AML-193 (cell line): ENCODE data around the gene FIG4.
"Not testable (repeated sequence)": the region's sequence is repeated elsewhere in the genome, so short reads cannot be mapped to it uniquely, and the experiment has no call there.

ENCODE experiments used
- DNase-seq, 2 experiments: peaks; one replicate each; lab custom pipeline; 2025; lab: John Stamatoyannopoulos, UW

The FIG4 gene

GRCh38 chr6:109690737-109691621, at the start of gene FIG4, which contains the start of gene AK9:
TSS of gene FIG4 (plus strand) at chr6:109691296. CDS start at chr6:109691436, 140 bp downstream.
TSS of gene AK9 (minus strand) at chr6:109691202. CDS start at chr6:109675745, 15,457 bp downstream.
- DNase-seq = peak; percentile 92 to 93

DNA sequence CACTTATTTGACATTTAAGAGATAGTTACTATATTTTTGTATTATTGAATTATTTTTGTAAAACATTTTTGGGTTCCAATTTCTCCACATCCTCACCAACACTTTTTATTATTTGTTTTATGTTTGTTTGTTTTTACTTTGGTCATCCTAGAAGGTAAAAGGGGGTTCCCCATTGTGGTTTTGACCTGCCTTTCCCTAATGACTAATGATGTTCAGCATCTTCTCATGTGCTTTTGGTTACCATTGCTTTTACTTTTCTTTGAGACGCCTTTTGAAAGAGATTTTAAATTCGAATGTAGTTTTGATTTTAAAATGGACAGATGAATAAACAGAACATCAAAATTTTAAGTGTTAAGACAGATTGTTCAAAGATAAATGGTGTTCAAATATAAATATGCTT, 47.0 kb upstream of the FIG4 start:
- DNase-seq = no peak

- no peak for DNase-seq
Observed at GRCh38 chr6:109653264-109653663, 37.8 kb upstream of the FIG4 start.

GRCh38 chr6:109655761-109656262, 35.3 kb upstream of the FIG4 start:
- no peak for DNase-seq

- DNase-seq = no peak
Observed at GRCh38 chr6:109660526-109661320, 30.4 kb upstream of the FIG4 start.

DNA sequence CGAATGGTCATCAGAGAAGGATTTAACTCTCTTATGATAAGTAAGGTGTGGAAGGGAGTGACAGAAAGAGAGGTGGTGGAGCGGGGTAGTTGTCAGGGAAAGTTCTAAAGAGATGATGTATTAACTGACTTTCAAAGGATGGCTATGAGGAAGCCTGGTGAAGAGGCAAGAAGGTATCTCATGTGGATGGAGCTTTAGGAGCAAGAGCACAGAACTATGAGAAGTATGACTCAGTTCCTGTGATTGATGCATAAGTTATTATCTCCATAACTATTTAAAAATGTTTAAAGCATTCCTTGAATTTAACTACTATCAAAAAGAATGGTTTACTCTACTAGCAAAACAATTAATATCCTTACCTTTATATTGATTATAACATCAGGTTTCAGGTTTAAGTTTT, 28.9 kb upstream of the FIG4 start:
- no peak for DNase-seq

GRCh38 chr6:109669811-109670210, 21.3 kb upstream of the FIG4 start:
- DNase-seq = no peak

GRCh38 chr6:109671733-109672132, 19.4 kb upstream of the FIG4 start:
- no peak for DNase-seq

GRCh38 chr6:109672175-109672574, 18.9 kb upstream of the FIG4 start:
- no peak for DNase-seq

DNA sequence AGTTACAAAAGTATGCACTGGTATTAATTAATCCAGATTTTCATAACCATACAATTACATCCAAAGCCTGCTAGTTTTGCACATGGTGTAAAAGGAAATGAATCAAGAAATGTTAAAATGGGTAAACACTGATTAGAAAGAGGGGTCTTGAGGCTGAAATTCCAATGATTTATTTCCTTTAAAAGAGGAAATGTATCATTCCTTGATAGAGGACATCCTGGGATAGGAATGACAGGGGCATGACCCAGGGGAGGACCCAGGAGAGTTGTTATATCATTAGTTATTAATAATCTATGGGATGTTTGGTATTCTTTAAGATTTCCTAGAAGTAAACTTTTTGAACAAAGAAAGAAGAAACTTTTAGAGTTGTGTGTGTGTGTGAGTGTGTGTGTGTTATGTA, 18.3 kb upstream of the FIG4 start:
- DNase-seq = no peak

DNA sequence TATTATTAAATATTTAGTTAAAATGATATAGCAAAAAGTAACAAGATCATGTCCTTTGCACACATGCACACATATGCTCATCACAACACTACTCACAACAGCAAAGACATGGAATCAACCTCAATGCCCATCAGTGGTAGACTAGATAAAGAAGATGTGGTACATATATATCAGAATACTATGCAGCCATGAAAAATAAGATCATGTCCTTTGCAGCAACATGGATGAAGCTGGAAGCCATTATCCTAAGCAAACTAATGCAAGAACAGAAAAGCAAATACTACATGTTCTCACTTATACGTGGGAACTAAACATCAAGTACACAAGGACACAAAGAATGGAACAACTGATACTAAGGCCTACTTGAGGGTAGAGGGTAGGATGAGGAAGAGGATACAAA, 14.4 kb upstream of the FIG4 start:
- no peak for DNase-seq

GRCh38 chr6:109678240-109678639, 12.9 kb upstream of the FIG4 start:
- no peak for DNase-seq

- not testable (repeated sequence) for DNase-seq
Observed at GRCh38 chr6:109678661-109679505, 12.2 kb upstream of the FIG4 start.

- DNase-seq = no peak
Observed at GRCh38 chr6:109686566-109687265, 4.4 kb upstream of the FIG4 start.

DNA sequence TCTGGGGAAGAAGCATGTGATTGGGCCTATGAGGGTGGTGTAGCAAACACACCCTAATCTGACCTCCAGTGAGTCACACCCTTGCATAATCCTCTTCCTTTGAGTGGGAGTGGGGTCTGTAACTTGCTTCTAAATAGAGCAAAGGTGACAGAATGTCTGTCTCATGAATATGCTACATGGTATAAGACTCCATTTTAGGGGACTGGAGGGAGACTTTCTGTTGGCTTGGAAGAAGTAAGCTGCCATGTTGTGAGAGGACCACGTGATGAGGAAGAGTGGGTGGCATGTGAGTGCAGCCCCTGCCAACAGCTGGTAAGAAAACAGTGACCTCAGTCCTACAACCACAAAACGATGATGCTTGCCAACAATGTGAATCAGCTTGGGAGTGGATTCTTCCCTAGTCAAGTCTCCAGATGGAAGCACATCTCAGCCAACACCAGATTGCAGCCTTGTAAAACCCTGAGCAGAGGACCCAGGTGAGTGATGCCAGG, 3.8 kb upstream of the FIG4 start:
- no peak for DNase-seq

DNA sequence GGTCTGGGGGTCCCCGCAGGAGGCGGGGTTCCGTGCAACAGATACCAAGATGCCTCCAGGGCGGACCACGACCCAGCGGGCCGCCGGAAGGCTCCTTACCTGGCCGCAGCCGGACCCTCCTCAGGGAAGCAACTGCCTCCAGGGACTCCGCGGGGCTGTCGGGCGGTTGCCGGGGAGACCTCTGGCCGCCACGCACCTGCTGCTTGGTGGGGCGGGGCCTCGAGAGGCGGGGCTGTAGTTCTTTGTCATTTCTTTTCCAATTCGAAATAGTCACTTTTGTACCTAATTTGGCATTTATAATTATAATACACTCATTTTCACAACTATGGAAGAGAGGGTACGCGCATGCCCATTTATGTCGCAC, 741 bp upstream of the FIG4 start:
- peak in 1 of 2 experiments; percentile 52 for DNase-seq

DNA sequence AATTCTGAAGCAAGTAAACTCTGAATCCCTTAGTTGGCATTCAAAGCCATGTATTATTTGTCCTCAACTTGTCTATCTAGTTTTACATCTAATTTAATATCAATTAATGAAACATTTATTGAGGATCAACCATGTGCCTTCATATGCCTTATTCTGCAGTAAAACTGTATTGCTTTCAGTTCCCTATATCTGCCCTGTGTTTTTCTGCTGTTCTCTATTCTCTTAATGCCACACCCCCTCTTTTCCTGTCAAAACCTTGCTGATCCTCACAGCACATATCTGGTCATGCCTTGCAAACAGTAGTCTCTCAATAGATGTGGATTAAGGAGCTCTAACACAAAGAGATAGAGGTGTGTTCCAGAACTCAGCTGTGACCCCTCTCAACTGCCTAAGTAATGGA, 2.0 kb downstream of the FIG4 start:
- DNase-seq = peak; percentile 40 to 46

- no peak for DNase-seq
Observed at GRCh38 chr6:109695468-109695867, 4.4 kb downstream of the FIG4 start.

- no peak for DNase-seq
Observed at GRCh38 chr6:109696355-109696754, 5.3 kb downstream of the FIG4 start.

DNA sequence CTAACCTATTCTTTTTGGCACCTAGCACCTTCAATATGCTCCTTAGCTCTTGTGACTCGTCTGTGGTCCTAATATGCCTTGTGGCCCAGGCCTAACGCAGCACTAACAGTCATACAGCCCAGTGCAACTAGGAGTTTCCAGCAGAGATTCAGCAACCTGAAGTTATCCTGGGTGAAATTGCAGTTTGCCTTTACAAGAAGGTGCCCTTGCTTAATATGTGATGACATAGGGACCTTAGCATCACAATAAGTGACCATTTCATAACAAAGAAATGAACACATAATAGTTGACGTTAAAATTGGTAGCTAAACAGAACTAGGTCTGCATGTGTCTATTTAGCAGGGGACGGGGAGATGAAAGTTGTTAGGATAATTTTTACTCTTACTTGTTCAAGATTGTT, 10.1 kb downstream of the FIG4 start:
- no peak for DNase-seq

DNA sequence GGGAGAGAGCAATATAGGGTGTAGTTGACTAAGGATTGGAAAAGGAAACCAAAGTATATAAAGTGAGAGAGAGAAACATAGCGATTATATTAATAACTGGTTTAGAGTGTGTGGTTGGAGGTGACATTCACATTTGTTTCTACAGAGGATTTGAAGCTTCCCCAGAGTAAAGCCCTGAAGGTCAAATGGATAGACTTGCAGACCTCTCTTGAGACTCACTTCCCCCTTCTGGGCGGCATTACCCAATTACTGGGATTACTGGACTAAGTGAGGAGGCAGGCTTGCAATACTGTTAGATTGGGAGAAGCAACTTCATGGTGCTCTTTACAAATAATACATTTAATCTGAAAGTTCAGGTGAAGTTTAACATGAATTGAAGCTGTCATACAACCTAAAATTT, 10.7 kb downstream of the FIG4 start:
- peak; percentile 77 to 80 for DNase-seq
